Upper lobe of right lung (tissue), 1 donor: ENCODE results near the gene RAB31. TPM values are rescaled to one million over a fixed set of nuclear protein-coding genes. Genes with fewer than 3 reads are reported as not detected.

Source experiments
- ATAC-seq: fragments of 200-7000 bp; cut with Tn5 transposase; one replicate; pipeline ENCODE4 v1.9.1; 2020; ENCODE audit warnings: mild to moderate bottlenecking, moderate library complexity
- DNase-seq: peaks from one replicate; pipeline ENCODE4 v3.0.0-alpha.2; 2020
- H3K27ac ChIP-seq: fragments of 200-600 bp; one replicate; pipeline ENCODE4 v1.8.0; 2022
- H3K27me3 ChIP-seq: fragments of 200-600 bp; one replicate; pipeline ENCODE4 v1.8.0; 2022; ENCODE audit warnings: mild to moderate bottlenecking
- H3K36me3 ChIP-seq: fragments of 200-600 bp; one replicate; pipeline ENCODE4 v1.8.0; 2022
- H3K4me1 ChIP-seq: fragments of 200-600 bp; one replicate; pipeline ENCODE4 v1.8.0; 2022
- H3K4me3 ChIP-seq: fragments of 200-600 bp; one replicate; pipeline ENCODE4 v1.8.0; 2022; ENCODE audit warnings: mild to moderate bottlenecking
- H3K9me3 ChIP-seq: fragments of 200-600 bp; one replicate; pipeline ENCODE4 v1.8.0; 2022
- CTCF ChIP-seq: fragments of 200-600 bp; IDR thresholded peaks from one replicate; pipeline ENCODE4 v1.8.0; 2022; ENCODE audit warnings: antibody characterized with exemption
- intact Hi-C: fragments of 100-400 bp; cut with DNase I; formaldehyde crosslinking; loops from one replicate; pipeline ENCODE4 v1.11.0; 2022
- total RNA-seq: library from RNA; stranded (reverse); fragmentation: NEBNext Ultra II Directional; extraction: Animal tissue kit (Norgen Biotek cat#: 25700); gene quantifications from one replicate; pipeline ENCODE4 v1.2.1, GENCODE V29; 2021
- donor health status: DM: no; HTN: yes; CAD: no; lungs with severe emphysema.

Gene RAB31
- total RNA-seq, 1 donor from 2014 or later: 137 TPM

- Histone ChIP-seq H3K4me1 (peaks cover 40% of the 10 kb centered on the region), H3K9me3 (no peaks in the 10 kb centered on the region), H3K4me3 (no peak overlapping the region), H3K36me3 (no peaks in the 10 kb centered on the region), H3K27ac (peak overlapping the region; percentile 70), H3K27me3 (no peaks in the 10 kb centered on the region)
- ATAC-seq (peak; percentile 94), DNase-seq (peak; percentile 85)
- intact Hi-C loops: no loop called here
- no peak for TF ChIP-seq CTCF
Measured at GRCh38 chr18:9849407-9850283, 141.5 kb downstream of the RAB31 start.

GRCh38 chr18:9850309-9850708 lies 142.2 kb downstream of the RAB31 start:
- DNase-seq (no peak), ATAC-seq (no peak)
- no peak for TF ChIP-seq CTCF
- intact Hi-C loops: no loop called here
- H3K4me1 ChIP-seq: peaks cover 44% of the 10 kb centered on the region
- H3K36me3 ChIP-seq: no peaks in the 10 kb centered on the region
- H3K9me3 ChIP-seq: no peaks in the 10 kb centered on the region
- H3K27me3 ChIP-seq: no peaks in the 10 kb centered on the region
- no peak overlapping the region for H3K4me3 ChIP-seq
- H3K27ac ChIP-seq: peak overlapping the region; percentile 70

GRCh38 chr18:9851511-9851910 lies 143.4 kb downstream of the RAB31 start:
- Histone ChIP-seq H3K27ac (peak overlapping the region; percentile 70), H3K36me3 (no peaks in the 10 kb centered on the region), H3K9me3 (no peaks in the 10 kb centered on the region), H3K4me3 (no peak overlapping the region), H3K27me3 (no peaks in the 10 kb centered on the region), H3K4me1 (peaks cover 47% of the 10 kb centered on the region)
- DNase-seq (peak; percentile 69), ATAC-seq (peak; percentile 49)
- TF ChIP-seq CTCF: no peak
- intact Hi-C loops: no loop called here

- ATAC-seq: no peak
- no peaks in the 10 kb centered on the region for H3K36me3 ChIP-seq
- H3K4me3 ChIP-seq: no peak overlapping the region
- H3K27ac ChIP-seq: no peak overlapping the region
- intact Hi-C loops: no loop called here
- peaks cover 46% of the 10 kb centered on the region for H3K4me1 ChIP-seq
- H3K9me3 ChIP-seq: no peaks in the 10 kb centered on the region
- DNase-seq: no peak
- no peak for TF ChIP-seq CTCF
- no peaks in the 10 kb centered on the region for H3K27me3 ChIP-seq
Measured at GRCh38 chr18:9852266-9853081, 144.4 kb downstream of the RAB31 start.

- DNase-seq (no peak), ATAC-seq (peak; percentile 83)
- Histone ChIP-seq H3K27me3 (no peaks in the 10 kb centered on the region), H3K4me1 (peaks cover 44% of the 10 kb centered on the region), H3K9me3 (no peaks in the 10 kb centered on the region), H3K36me3 (no peaks in the 10 kb centered on the region), H3K27ac (peak overlapping the region; percentile 77), H3K4me3 (no peak overlapping the region)
- intact Hi-C loops: no loop called here
- no peak for TF ChIP-seq CTCF
Measured at GRCh38 chr18:9854801-9855676, 146.9 kb downstream of the RAB31 start.
